AG09319 (cell line): ENCODE measurements around the gene RHBDL1.
A peak's percentile ranks its signal among the peaks of the same experiment; 100 is the strongest.

ENCODE experiments used
- DNase-seq: peaks from one replicate; pipeline ENCODE4 v3.0.0-alpha.2; 2010; ENCODE audit warnings: low read depth; ENCODE audit errors: extremely low read depth
- CTCF ChIP-seq: IDR thresholded peaks from 2 replicates; pipeline ENCODE4 v1.5.1; 2011; ENCODE audit warnings: low read depth, mild to moderate bottlenecking, inconsistent platforms, low read length, moderate library complexity

The RHBDL1 gene

GRCh38 chr16:667780-668518 is 7.5 kb upstream of the RHBDL1 start, which contains the start of gene RHOT2:
Gene RHOT2, plus strand, starts transcription at chr16:668132. Its CDS starts 68 bp downstream, at chr16:668200.
- TF ChIP-seq CTCF: peak; percentile 49
- DNase-seq: peak; percentile 60

GRCh38 chr16:668519-669171 is 6.8 kb upstream of the RHBDL1 start:
- no peak for TF ChIP-seq CTCF
- DNase-seq: no peak

GRCh38 chr16:669666-670065 is 5.8 kb upstream of the RHBDL1 start:
- no peak for DNase-seq
- no peak for TF ChIP-seq CTCF

- DNase-seq: no peak
- TF ChIP-seq CTCF: no peak
Observed at GRCh38 chr16:670485-671352, 4.8 kb upstream of the RHBDL1 start.

- TF ChIP-seq CTCF: no peak
- DNase-seq: no peak
Observed at GRCh38 chr16:671353-672131, 3.9 kb upstream of the RHBDL1 start.

- no peak for TF ChIP-seq CTCF
- no peak for DNase-seq
Observed at GRCh38 chr16:672371-672770, 3.1 kb upstream of the RHBDL1 start.
